T-helper 9 cell (primary cell): Measurements from ENCODE around the gene GAB1.

Experiments
- DNase-seq: peaks from one replicate; pipeline ENCODE4 v3.0.0-alpha.2; 2020

The GAB1 gene

GRCh38 chr4:143359644-143360193, 23.0 kb downstream of the GAB1 start:
- no peak for DNase-seq

- DNase-seq, result no peak
These were observed 24.4 kb downstream of the GAB1 start for GRCh38 chr4:143360838-143361625.

GRCh38 chr4:143362349-143363046, 25.8 kb downstream of the GAB1 start:
- DNase-seq, result no peak

- DNase-seq, result no peak
These were observed 26.7 kb downstream of the GAB1 start for GRCh38 chr4:143363332-143363731.

- DNase-seq, result no peak
These were observed 27.4 kb downstream of the GAB1 start for GRCh38 chr4:143364063-143364462.

GRCh38 chr4:143367863-143368262, 31.2 kb downstream of the GAB1 start:
- DNase-seq, result no peak

GRCh38 chr4:143369552-143369951, 32.9 kb downstream of the GAB1 start:
- no peak for DNase-seq

- no peak for DNase-seq
These were observed 35.6 kb downstream of the GAB1 start for GRCh38 chr4:143372093-143372915.

GRCh38 chr4:143374255-143374654, 37.6 kb downstream of the GAB1 start:
- no peak for DNase-seq

GRCh38 chr4:143374771-143375170, 38.1 kb downstream of the GAB1 start:
- no peak for DNase-seq

GRCh38 chr4:143375326-143376073, 38.8 kb downstream of the GAB1 start:
- no peak for DNase-seq

- no peak for DNase-seq
These were observed 41.0 kb downstream of the GAB1 start for GRCh38 chr4:143377611-143378099.

- DNase-seq, result no peak
These were observed 44.0 kb downstream of the GAB1 start for GRCh38 chr4:143380629-143381028.

GRCh38 chr4:143381189-143382118, 44.8 kb downstream of the GAB1 start:
- no peak for DNase-seq

- DNase-seq, result no peak
These were observed 45.9 kb downstream of the GAB1 start for GRCh38 chr4:143382596-143382995.

GRCh38 chr4:143383005-143383574, 46.4 kb downstream of the GAB1 start:
- DNase-seq, result no peak

GRCh38 chr4:143384381-143384994, 47.8 kb downstream of the GAB1 start:
- no peak for DNase-seq

- no peak for DNase-seq
These were observed 50.1 kb downstream of the GAB1 start for GRCh38 chr4:143386812-143387211.

- no peak for DNase-seq
These were observed 53.0 kb downstream of the GAB1 start for GRCh38 chr4:143389579-143390195.

GRCh38 chr4:143390764-143391163, 54.1 kb downstream of the GAB1 start:
- DNase-seq, result no peak
